Measurements from ENCODE around the gene NEK1. TPM values are rescaled to one million over a fixed set of nuclear protein-coding genes. Genes with fewer than 3 reads are reported as not detected.

Gene NEK1
- total and polyA plus RNA-seq, 2 of the 8 experiments (the other 6 are each of a cell fraction or from before 2014, with no cell fraction given) = 3.9 to 11.7 TPM

GRCh38 chr4:169649545-169650226, 37.3 kb upstream of the NEK1 start:
- WGBS, 2 experiments (ENCODE audit: extremely low coverage in 1 of 2, insufficient coverage in 1 of 2, insufficient read length in 1 of 2, insufficient replicate concordance in 2 of 2, low coverage in 1 of 2, low lambda C conversion rate in 2 of 2, missing lambda C conversion rate in 1 of 2) = 77% methylated on average over 7 of the region's 7 CpGs; no CpG with 5 or more reads in 1 of the 2 experiments
- no peak for TF ChIP-seq E2F6 (IDR thresholded peaks at IDR 0.05)
- TF ChIP-seq ATF3 (IDR thresholded peaks at IDR 0.05; ENCODE audit: insufficient read depth, low read depth, low read length) = no peak
- no peak for TF ChIP-seq POLR2A (IDR thresholded peaks at IDR 0.05; ENCODE audit: control extremely low read depth in 1 of 2, low read depth in 2 of 2, low read length in 2 of 2)
- TF ChIP-seq RXRA (IDR thresholded peaks at IDR 0.05; ENCODE audit: insufficient read depth, low read depth, low read length) = no peak
- TF ChIP-seq MAFK (IDR thresholded peaks at IDR 0.05; ENCODE audit: low read depth, low read length) = no peak
- no peak for TF ChIP-seq SAP30 (IDR thresholded peaks at IDR 0.05; ENCODE audit: insufficient read depth, insufficient replicate concordance, low read length)
- no peak for TF ChIP-seq ZNF274 (IDR thresholded peaks at IDR 0.05; ENCODE audit: borderline replicate concordance, extremely low read depth, low read length)
- TF ChIP-seq TCF12 (IDR thresholded peaks at IDR 0.05; ENCODE audit: low read depth, low read length) = no peak
- no peak for TF ChIP-seq TAF7 (optimal IDR thresholded peaks at IDR 0.05; ENCODE audit: borderline replicate concordance, low read depth, low read length)
- TF ChIP-seq CBX5 (IDR thresholded peaks at IDR 0.05; ENCODE audit: low read depth, low read length) = no peak

More at GRCh38 chr4:169649545-169650226, 37.3 kb upstream of the NEK1 start:
- Histone ChIP-seq H2BK120ac (replicated peaks; ENCODE audit: low read depth, low read length) (no peak overlapping the region), H3K9me3 (ENCODE audit: insufficient read depth in 2 of 2, low read depth in 1 of 2, low read length in 1 of 2) (no peaks in the 10 kb centered on the region), H4K91ac (replicated peaks; ENCODE audit: insufficient read length, low read length) (no peak overlapping the region), H4K8ac (ENCODE audit: extremely low read depth, insufficient read depth, low read length) (no peak overlapping the region), H3K27ac (ENCODE audit: low read depth, low read length) (no peak overlapping the region), H3K4ac (replicated peaks; ENCODE audit: insufficient read length, low read depth, low read length) (no peak overlapping the region), H3K23me2 (ENCODE audit: low read depth, low read length) (no peaks in the 10 kb centered on the region), H2BK12ac (ENCODE audit: low read depth, low read length) (no peak overlapping the region), H4K20me1 (replicated peaks in 1 of 2; ENCODE audit: control insufficient read depth in 1 of 2, insufficient read depth in 2 of 2, low read length in 2 of 2) (peaks cover 2 to 3% of the 10 kb centered on the region in 2 experiments), H2BK20ac (ENCODE audit: low read length) (no peak overlapping the region), H3K36me3 (ENCODE audit: control insufficient read depth in 2 of 4, insufficient read depth in 4 of 4, low read length in 3 of 4) (peaks cover 0 to 5% (median 0%) of the 10 kb centered on the region in 4 experiments; a peak in 1 of 8 replicates), H3K79me2 (ENCODE audit: control insufficient read depth in 1 of 2, insufficient read depth in 2 of 2, low read length in 2 of 2) (peaks cover 0 to 19% of the 10 kb centered on the region in 2 experiments; a peak in 2 of 4 replicates), H3K56ac (replicated peaks; ENCODE audit: insufficient read length, low read depth, low read length) (no peak overlapping the region), H3K9ac (replicated peaks in 1 of 4; ENCODE audit: extremely low read depth in 1 of 4, low read depth in 3 of 4, low read length in 3 of 4) (no peak overlapping the region), H3K79me1 (ENCODE audit: low read depth, low read length) (no peaks in the 10 kb centered on the region), H2AK5ac (ENCODE audit: low read depth, low read length) (no peak overlapping the region), H2BK15ac (ENCODE audit: low read length) (no peak overlapping the region), H4K5ac (ENCODE audit: insufficient read length, low read depth, low read length) (no peak overlapping the region), H3K18ac (ENCODE audit: extremely low read depth, low read length) (no peak overlapping the region), H3K14ac (ENCODE audit: insufficient read length) (no peak overlapping the region), H3K27me3 (replicated peaks in 1 of 4; ENCODE audit: control insufficient read depth in 3 of 4, extremely low read depth in 1 of 4, insufficient read depth in 3 of 4, low read length in 3 of 4) (peaks cover 0 to 1% (median 0%) of the 10 kb centered on the region in 4 experiments; a peak in 1 of 7 replicates), H2AFZ (ENCODE audit: low read length) (no peak overlapping the region), H3K4me1 (replicated peaks in 1 of 4; ENCODE audit: control insufficient read depth in 3 of 4, insufficient read depth in 4 of 4, low read length in 3 of 4) (no peaks in the 10 kb centered on the region), H3K4me3 (ENCODE audit: extremely low read depth in 1 of 4, insufficient read depth in 2 of 4, low read depth in 3 of 4, low read length in 4 of 4) (no peak overlapping the region), H3K4me2 (ENCODE audit: insufficient read depth in 1 of 2, low read depth in 2 of 2, low read length in 2 of 2) (no peak overlapping the region), H3K23ac (ENCODE audit: insufficient read length) (no peak overlapping the region), H2BK5ac (ENCODE audit: low read depth, low read length) (no peak overlapping the region)
- no peak for FAIRE-seq
- CTCF ChIA-PET (ENCODE audit: partially characterized antibody) = interaction anchor here (0.7 to 1.5 kb wide), 3 partner anchors 8 to 78 kb away, joined by 3 to 5 read pairs (median 4); partner anchors contain the start of gene NEK1
- DNase-seq (ENCODE audit: low read depth in 1 of 2, low spot score in 2 of 2) = no peak
- POLR2A ChIA-PET (ENCODE audit: partially characterized antibody) = interaction anchor here (3.4 kb wide), 1 partner anchor 10 kb away, joined by 12 read pairs; no protein-coding TSS in a partner anchor
